ENCODE measurements around the gene CDC6.

The CDC6 gene

GRCh38 chr17:40341808-40342503, 54.3 kb downstream of the CDC6 start:
- H3K27ac ChIP-seq, result peak overlapping the region; percentile 77
- no peak for TF ChIP-seq CTCF (conservative IDR thresholded peaks at IDR 0.05)
- TF ChIP-seq ZFX (IDR thresholded peaks at IDR 0.05), result no peak

GRCh38 chr17:40342504-40343218, 55.0 kb downstream of the CDC6 start:
- TF ChIP-seq CTCF (conservative IDR thresholded peaks at IDR 0.05) (no peak), ZFX (IDR thresholded peaks at IDR 0.05) (no peak)
- peak overlapping the region; percentile 77 for H3K27ac ChIP-seq

GRCh38 chr17:40343219-40344119, 55.8 kb downstream of the CDC6 start:
- no peak for TF ChIP-seq ZFX (IDR thresholded peaks at IDR 0.05)
- no peak for TF ChIP-seq CTCF (conservative IDR thresholded peaks at IDR 0.05)
- H3K27ac ChIP-seq, result no peak overlapping the region

GRCh38 chr17:40344421-40345160, 56.9 kb downstream of the CDC6 start:
- no peak overlapping the region for H3K27ac ChIP-seq
- TF ChIP-seq CTCF (conservative IDR thresholded peaks at IDR 0.05) (no peak), ZFX (IDR thresholded peaks at IDR 0.05) (no peak)

GRCh38 chr17:40345161-40345993, 57.7 kb downstream of the CDC6 start:
- H3K27ac ChIP-seq, result no peak overlapping the region
- TF ChIP-seq ZFX (IDR thresholded peaks at IDR 0.05) (no peak), CTCF (conservative IDR thresholded peaks at IDR 0.05) (no peak)

- no peak overlapping the region for H3K27ac ChIP-seq
Measured at GRCh38 chr17:40345994-40346764, 58.5 kb downstream of the CDC6 start.

More at GRCh38 chr17:40345994-40346764, 58.5 kb downstream of the CDC6 start:
- TF ChIP-seq CTCF (conservative IDR thresholded peaks at IDR 0.05), result no peak
- no peak for TF ChIP-seq ZFX (IDR thresholded peaks at IDR 0.05)
